ENCODE results near the gene MYOZ3.

Gene MYOZ3

GRCh38 chr5:150661086-150661485, at the start of gene MYOZ3:
TSS of gene MYOZ3 (plus strand) at chr5:150661251. CDS start at chr5:150662942, 1,691 bp downstream.
- no peak for DNase-seq (ENCODE audit: low read depth in 3 of 3)

GRCh38 chr5:150612405-150612804, 48.6 kb upstream of the MYOZ3 start:
- no peak for DNase-seq (ENCODE audit: low read depth in 3 of 3)

GRCh38 chr5:150612905-150613670, 48.0 kb upstream of the MYOZ3 start:
- no peak for DNase-seq (ENCODE audit: low read depth in 3 of 3)

GRCh38 chr5:150613991-150614660, 46.9 kb upstream of the MYOZ3 start:
- DNase-seq (ENCODE audit: low read depth in 3 of 3) = no peak

GRCh38 chr5:150614661-150615060, 46.4 kb upstream of the MYOZ3 start:
- DNase-seq (ENCODE audit: low read depth in 3 of 3) = no peak

- no peak for DNase-seq (ENCODE audit: low read depth in 3 of 3)
Measured at GRCh38 chr5:150615141-150615699, 45.8 kb upstream of the MYOZ3 start.

- no peak for DNase-seq (ENCODE audit: low read depth in 3 of 3)
Measured at GRCh38 chr5:150616024-150616470, 45.0 kb upstream of the MYOZ3 start.

- DNase-seq (ENCODE audit: low read depth in 3 of 3) = no peak
Measured at GRCh38 chr5:150616506-150616905, 44.5 kb upstream of the MYOZ3 start.

- DNase-seq (ENCODE audit: low read depth in 3 of 3) = no peak
Measured at GRCh38 chr5:150618163-150618562, 42.9 kb upstream of the MYOZ3 start.

- DNase-seq (ENCODE audit: low read depth in 3 of 3) = no peak
Measured at GRCh38 chr5:150618588-150619281, 42.3 kb upstream of the MYOZ3 start.

- no peak for DNase-seq (ENCODE audit: low read depth in 3 of 3)
Measured at GRCh38 chr5:150619359-150620230, 41.5 kb upstream of the MYOZ3 start.

GRCh38 chr5:150621301-150621700, 39.8 kb upstream of the MYOZ3 start:
- DNase-seq (ENCODE audit: low read depth in 3 of 3) = no peak

- no peak for DNase-seq (ENCODE audit: low read depth in 3 of 3)
Measured at GRCh38 chr5:150622157-150622556, 38.9 kb upstream of the MYOZ3 start.

- DNase-seq (ENCODE audit: low read depth in 3 of 3) = no peak
Measured at GRCh38 chr5:150623152-150623877, 37.7 kb upstream of the MYOZ3 start.

GRCh38 chr5:150623878-150624216, 37.2 kb upstream of the MYOZ3 start:
- no peak for DNase-seq (ENCODE audit: low read depth in 3 of 3)

GRCh38 chr5:150624334-150625163, 36.5 kb upstream of the MYOZ3 start:
- peak in 1 of 3 donors; percentile 14 for DNase-seq (ENCODE audit: low read depth in 3 of 3)

GRCh38 chr5:150625164-150625535, 35.9 kb upstream of the MYOZ3 start:
- DNase-seq (ENCODE audit: low read depth in 3 of 3) = no peak

- DNase-seq (ENCODE audit: low read depth in 3 of 3) = no peak
Measured at GRCh38 chr5:150625831-150626746, 35.0 kb upstream of the MYOZ3 start.

- DNase-seq (ENCODE audit: low read depth in 3 of 3) = no peak
Measured at GRCh38 chr5:150626853-150627276, 34.2 kb upstream of the MYOZ3 start.
